HG03469 (cell line): ENCODE measurements around the gene DNAI1.

ENCODE experiments used
- ATAC-seq: cut with Tn5 transposase; IDR thresholded peaks from one replicate; pipeline ENCODE4 v1.9.1; 2021; ENCODE audit warnings: mild to moderate bottlenecking, moderate library complexity, moderate number of reproducible peaks; ENCODE audit not compliant: unreplicated experiment

DNAI1 gene

DNA sequence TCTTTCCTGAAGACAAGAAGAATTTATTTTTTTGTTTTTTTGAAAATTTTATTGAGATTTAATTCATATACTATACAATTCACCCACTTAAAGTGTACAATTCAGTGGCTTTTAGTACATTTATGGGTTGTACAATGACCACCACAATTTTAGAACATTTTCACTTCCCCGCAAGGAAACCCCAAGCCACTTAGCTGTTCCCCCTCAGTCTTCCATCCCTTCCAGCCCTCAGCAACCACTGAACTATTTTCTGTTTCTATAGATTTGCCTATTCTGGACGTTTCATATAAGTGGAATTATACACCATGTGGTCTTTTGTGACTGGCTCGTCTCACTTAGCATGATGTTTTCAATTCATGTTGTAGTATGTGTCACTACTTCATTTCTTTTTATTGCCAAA, 28.0 kb downstream of the DNAI1 start:
- ATAC-seq: no peak

DNA sequence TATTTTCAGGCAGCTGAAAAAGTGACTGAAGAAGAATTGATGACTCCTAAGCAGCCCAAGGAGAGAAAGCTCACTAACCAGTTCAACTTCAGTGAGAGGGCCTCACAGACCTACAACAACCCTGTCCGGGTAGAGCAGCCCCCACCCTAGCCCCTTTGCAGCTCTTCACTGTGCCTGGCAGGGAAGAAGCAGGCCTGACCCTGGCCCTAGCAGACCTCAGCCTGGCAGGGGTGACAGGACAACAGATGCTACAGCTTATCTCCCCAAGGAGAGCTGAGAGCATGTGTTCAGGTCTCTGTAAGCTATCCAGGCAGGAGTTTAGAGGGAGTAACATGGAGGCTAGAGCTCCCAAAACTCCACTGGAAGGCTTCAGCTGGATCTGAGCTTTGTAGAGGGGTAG, 31.8 kb downstream of the DNAI1 start:
- no peak for ATAC-seq

DNA sequence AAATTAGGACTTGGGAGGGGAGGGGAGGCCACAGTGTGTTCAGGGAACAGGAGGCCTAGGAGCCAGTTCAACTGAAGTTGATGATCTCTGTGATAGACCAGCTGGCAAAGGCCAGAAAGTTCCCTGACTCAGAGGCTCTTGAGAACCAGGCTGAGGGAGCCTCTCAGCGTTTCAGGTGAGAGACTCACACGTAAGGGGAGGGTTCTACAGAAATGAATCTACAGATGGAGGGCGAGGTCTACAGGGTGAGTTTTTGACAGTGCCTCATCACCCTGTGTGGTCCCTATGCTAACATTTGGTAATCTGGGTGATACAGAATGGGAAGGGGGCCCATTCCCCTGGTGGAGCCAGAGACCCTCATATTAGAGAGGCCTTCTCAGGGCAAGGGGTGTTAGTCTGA, 32.2 kb downstream of the DNAI1 start:
- no peak for ATAC-seq

DNA sequence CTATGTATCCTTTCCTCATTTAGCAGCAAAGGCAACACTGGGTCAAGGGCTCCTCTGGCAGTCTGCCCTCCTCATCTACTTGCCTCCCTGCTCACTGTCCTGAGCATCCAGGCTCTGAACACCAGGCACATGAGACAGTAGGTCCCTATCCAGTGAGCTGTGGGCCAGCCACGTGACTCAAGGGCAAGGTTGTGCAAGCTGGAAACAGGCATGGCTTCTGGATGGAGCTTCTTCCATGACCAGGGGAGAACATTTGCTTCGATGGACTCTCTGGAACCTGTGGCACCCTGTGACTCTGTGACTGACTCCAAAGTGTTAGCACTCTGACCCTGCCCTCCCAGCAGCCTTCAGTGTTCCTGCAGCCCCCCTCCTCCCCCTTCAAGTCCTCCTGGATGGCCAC, 33.0 kb downstream of the DNAI1 start:
- ATAC-seq: no peak

DNA sequence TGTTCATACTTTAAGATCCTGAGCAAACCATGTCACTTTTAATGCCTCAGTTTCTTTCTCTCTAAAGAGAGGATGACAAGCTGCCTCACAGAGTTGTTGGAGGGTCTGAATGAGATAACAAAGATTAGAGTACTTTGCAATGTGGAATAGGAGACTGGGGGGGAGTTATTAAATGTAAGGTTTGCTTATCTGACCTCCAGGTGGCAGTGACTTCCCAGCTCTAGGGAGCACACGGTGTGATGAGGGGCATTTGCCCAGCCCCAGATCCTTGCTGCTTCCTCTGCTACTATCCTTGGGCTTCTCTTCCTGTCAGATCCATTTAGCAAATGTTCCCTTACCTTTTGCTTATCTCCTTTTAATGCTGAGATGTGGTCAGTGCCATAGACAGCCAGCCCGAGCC, 33.4 kb downstream of the DNAI1 start:
- no peak for ATAC-seq

DNA sequence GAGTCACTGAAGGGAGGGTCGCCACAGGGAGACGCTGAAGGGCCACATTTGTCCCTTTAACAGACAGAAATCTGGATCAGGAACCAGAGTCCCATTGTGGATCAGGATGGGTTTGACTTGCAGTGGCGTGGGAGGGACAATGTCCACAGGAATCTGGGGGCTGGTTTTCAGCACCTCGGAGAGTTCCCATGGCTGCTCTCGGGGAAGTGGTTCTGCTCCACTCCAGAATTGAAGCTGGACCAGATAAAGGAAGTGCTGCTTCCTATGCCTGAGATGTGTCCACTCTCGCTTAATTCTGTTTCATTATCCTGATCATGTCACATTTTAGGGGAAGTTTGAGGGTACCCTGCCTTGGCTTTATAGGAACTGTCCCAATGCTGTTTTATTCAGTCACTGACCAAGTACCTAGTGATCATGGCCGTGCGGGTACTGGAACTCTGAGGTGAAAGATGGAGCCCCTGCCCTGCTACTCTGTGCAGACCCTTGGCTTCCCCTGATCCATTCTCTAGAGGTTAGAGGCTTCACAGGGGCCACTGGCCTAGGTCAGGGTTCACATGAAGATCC, 35.4 kb downstream of the DNAI1 start:
- no peak for ATAC-seq

DNA sequence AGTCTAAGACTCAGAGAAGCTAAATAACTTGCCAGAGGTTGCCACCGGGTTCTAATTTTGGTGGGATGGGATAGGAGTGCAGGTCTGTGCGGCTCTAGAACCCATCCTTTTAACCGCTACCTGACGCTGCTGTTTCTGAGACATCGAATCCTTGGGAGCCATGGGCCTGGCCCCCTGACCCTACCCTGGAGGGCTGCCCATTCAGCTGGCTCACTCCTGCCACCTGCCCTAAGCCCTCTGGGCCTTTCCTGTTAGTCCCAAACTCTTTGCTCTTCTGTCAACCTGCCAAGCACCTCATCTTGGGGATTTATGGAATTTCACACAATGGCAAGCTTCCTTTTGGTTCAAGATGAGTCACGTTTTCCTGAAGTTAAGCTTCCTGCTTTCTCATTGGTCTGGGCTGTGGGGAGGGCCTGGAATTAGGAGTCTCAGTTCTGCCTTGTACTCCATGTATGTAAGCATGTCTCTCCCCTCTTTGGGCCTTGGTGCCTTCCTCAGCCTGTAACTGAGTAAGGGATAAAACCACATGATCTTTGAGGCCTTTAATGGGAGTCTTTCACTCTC, 37.6 kb downstream of the DNAI1 start:
- no peak for ATAC-seq

DNA sequence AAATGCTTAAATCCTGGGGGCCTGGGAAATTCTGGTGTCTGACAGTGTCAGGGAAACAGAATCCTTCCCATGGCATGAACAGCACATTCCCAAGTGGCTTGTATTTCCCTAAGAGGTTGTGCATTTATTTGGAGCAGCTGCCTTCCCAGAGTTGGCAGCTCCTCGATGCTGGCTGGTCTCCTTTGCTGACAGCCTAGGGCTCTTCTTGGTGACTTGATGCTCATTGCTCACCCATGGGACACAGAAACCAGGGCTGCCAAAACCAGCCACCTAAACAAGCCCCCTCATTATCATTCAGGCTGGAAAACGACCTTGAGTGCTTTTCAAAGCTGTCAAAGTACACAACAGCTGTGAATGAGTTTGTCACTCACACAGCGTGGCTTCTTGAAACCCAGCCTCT, 39.9 kb downstream of the DNAI1 start:
- no peak for ATAC-seq

DNA sequence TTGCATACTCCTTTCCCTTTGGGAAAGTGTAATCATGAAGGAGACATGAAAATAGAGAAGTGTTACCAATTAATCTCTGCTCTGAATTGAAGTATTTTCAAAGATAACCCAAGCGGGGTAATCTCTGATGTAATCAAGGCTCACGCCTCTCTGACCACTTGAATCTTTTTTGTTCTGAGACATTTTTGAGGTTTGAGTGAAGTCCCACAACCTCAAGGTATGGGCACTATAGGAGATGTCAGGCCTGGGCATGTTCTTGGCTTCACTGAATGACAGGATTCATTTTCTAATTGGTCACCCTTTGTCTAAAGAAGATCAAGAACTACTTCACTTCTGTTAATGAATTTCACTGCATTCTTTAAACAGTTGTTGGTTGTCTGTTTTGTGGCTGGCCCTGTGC, 40.5 kb downstream of the DNAI1 start:
- ATAC-seq: no peak

DNA sequence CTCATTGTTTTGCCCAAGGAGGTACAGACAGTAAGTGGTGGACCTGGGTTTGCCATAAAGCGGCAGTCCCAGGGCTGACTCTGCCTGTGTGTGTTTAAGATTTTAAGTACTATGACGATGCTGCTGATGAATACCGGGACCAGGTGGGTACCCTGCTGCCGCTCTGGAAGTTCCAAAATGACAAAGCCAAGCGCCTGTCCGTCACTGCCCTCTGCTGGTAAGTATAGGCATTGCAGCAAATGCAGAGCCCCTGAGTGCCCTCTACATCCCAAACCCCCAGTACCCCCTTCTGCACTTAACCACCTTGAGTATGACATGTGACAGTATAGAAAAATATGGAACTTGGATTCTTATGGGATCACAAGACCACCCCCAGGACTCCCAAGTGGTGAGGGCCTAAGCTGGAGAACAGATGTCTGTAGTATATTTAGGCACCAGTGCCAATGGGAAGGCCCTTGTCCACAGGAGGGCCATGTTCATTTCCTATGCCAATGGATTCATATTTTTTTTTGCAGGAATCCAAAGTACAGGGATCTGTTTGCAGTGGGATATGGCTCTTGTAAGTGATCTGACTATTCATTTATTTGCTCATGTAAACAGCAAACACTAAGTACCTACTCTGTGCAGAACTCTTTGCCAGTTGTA, 42.1 kb downstream of the DNAI1 start:
- ATAC-seq: no peak

DNA sequence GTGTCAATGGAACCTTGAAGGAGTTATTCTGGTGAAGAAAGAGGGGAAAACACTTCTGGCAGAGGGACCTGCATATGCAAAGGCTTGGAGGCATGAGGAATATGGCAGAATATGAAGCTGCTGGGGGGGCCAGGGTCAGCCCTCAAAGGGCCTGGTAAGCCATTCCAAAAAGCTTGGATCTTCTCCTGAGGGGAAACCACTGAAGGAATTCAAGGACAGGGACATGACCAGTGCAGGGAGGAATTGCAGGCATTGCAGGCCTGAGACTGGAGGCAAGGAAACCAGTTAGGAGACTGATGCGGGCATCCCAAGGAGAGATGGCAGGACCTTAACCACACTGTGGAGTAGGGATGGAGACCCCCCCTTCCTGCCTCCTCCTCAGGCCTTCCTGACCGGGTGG, 42.8 kb downstream of the DNAI1 start:
- ATAC-seq: no peak

DNA sequence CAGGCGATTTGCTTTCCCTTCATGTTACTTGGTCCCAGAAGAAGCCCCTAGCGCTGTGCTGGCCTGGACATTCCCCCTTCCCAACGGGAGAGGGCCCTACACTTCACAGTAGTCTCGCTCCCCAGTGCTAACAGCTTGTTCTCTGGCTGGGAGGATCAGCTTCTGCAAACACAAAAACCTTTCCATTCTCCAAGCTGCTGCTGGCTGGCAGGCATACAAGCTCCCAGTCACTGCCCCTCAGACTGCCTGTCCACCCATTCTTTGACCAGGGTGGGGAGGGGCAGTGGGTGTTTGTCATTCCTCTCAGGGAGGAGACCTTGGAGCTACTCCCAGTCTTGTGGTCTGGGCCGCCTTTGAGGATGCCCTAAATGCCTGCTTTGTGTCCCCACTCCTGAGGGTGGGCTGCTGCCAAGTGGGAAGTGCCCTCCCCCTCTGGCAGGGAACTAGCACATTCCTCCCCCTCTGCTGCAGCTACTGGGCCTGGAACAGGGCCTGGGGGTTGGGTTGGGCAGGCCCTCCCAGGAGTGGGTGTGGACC, 43.4 kb downstream of the DNAI1 start:
- no peak for ATAC-seq

DNA sequence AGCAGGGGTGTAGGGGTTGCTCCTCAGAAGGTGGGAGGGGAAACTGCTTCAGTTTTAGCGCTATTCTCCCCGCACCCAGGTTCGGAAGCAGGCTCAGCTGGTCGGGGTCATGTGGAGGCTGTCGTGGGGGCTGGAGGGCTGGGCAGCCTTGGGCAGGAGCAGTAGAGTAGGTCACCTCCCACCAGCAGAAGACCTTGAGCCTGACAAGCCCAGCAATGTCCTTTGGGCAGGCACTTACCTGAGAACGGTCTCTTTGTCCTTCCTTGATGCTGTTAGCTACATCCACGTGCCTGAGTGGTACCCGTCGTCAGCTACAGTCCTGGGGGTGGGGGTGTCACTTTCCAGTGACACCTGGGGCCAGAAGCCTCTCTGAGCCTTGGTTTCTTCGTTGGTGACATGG, 43.9 kb downstream of the DNAI1 start:
- no peak for ATAC-seq

DNA sequence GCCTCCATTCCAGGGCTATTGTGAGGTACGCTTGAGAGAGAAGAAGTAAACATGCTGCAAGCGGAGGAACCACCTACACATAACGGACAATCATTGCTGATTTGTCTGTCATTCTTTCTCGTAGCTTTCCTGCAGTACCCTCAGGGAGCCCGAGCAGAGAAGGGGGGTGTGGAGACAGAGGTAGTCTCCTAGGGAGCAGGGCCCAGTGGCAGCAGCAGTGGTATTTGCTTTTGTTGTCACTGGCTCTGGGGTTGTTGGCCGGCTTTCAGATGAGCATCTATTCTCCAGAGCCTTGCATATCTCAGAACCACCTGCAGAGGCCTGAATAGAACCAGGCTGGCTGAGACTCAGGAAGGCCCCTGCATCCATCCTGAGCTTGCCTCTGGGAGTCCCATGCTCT, 44.3 kb downstream of the DNAI1 start:
- ATAC-seq: no peak

DNA sequence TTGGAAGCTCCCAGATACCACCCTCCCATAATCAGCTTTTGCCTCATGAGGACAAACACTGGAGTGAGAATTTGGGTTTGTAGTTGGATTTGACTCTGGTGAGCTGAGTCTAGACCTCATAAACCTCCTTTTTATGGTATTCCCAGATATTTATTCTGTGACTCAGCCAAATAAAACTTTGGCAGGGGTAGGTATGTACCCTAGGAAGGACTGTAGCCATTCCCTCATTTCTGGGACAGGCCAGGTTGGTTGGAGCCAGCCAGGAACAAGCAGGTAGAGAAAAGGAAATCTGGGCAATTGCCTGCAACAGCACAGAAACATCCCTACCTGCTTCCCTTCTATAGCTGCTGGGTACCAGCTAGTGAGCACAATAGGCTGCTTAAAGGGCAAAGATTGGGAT, 44.8 kb downstream of the DNAI1 start:
- ATAC-seq: no peak

DNA sequence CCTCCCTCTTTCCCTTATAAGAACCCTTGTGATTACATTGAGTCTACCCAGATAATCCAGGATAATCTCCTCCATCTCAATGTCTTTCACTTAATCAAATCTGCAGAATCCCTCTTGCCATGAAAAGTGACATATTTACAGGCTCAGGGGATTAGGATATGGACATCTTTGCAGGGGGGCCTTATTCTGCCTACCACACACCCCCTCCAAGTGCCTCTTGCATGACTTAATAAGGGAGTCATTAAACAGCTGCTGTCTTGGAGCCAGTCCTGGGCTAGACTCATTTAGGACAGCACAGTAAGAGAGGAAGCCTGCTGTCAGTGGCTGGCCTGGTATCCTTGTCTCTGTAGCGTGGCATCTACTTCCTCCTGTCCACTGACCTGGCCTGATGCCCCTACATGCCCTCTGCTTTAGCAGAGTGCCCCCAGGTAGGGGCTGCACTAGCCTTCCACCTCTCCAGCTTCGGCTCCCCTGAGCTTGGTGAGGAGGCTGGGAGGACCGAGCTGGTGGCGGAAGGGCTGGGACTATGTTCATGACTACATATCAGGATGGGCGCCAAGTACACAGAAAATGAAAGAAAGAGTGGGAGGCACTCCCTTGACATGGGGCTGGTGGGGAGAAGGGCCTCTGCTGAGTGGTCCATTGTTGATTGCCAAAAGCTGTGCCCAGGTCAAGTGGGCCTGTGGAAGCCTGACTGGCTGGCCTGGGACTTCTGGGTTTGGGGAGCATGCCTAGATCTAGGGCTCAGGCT, 46.9 kb downstream of the DNAI1 start:
- ATAC-seq: no peak

DNA sequence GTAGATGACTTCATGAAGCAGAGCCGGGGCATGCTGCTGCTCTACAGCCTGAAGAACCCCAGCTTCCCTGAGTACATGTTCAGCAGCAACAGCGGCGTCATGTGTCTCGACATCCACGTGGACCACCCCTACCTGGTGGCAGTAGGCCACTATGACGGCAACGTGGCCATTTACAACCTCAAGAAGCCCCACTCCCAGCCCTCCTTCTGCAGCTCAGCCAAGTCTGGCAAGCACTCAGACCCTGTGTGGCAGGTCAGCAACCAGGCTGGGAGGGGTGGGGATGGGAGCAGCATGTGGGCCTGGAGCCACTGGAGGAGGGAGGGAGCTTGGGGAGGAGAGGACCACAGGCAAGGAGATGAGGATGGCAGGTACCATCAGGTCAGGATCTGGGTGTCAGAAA, 48.0 kb downstream of the DNAI1 start:
- no peak for ATAC-seq

DNA sequence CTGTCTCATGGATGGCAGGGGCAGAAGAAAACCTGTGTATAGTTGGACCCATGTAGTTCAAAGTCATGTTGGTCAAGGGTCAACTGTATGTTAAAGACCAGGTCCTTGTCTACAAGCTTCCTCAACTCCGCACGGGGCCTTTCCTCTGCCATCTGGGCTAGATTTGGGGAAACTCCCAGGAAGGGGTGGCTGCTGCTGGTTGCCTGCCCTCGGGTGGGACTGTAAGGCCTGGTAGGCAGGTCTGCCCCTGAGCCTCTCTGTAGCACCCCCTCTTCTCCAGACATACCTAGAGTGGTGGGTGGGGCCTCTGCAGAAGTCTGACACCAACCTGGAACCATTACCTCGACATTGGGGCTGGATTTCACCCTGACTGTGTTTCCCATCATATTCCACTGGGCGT, 49.0 kb downstream of the DNAI1 start:
- no peak for ATAC-seq

DNA sequence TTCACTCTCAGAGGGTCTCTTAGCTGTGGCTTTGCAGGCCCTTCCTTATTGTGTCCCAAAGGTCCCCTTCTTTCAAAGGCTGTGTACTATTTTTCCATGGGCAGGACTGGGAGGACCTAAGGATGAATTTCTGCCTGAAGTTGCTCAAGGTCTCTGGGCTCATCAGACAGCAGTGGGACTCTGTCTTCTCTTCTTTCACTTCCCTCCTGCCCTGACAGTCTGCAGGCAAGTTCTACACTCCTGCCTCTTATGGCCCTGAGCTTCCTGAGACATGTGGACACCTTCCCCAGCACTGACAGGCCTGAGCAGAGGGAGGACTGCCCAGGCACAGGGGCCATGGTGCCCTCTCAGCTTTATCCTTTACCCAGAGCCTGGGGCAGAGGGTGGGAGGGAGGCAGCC, 49.4 kb downstream of the DNAI1 start:
- no peak for ATAC-seq

DNA sequence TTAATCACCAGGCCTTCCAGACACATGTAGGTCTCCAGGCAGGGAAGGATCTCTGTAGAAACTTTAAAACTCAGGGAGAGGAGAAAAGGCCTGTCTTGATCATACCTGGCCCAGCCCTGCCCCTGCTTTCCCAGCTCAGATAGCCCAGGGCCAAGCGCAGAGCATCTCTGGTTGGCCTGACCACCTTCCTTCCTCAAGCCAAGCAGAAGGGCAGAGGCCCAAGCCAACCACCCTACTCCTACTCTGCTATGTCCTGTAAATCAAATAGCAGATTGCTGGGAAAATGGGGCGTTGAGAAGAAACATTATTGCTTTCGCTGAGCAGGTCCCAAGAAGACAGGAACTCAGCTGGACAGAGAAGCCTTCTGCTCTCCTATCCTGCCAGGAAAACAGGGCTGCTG, 49.9 kb downstream of the DNAI1 start:
- no peak for ATAC-seq

DNA sequence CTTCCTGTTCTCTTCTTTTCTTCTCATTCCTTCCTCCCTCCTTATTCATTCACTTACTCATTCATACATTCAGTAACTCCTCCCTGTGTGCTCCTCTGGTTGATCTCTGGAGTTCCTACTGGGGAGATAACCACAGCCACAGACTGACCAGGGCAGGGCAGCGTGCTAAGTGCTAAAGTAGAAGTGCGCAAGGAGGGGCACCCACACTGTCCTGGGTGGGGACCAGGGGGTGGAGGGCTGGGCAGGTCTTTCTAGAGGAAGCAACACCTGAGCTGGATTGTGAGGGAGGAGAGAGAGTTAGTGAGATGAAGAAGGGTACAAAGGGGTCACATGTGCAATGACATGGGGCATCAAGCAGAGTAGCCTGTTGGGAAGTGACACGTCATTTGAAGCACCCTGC, 50.3 kb downstream of the DNAI1 start:
- no peak for ATAC-seq
